SK-N-SH treated with all-trans-retinoic acid at 6 μM for 48 hours (cell line): ENCODE measurements around the gene GALNT11.
A peak's percentile ranks its signal among the peaks of the same experiment; 100 is the strongest.

Experiments
- ATAC-seq: fragments of 200-7000 bp; cut with Tn5 transposase; 3 replicates; pipeline ENCODE4 v1.9.1; 2020; ENCODE audit warnings: mild to moderate bottlenecking, moderate library complexity
- ARNTL ChIP-seq: fragments of 450-650 bp; formaldehyde crosslinking; IDR thresholded peaks from 2 replicates; pipeline ENCODE4 v1.5.0; 2020; ENCODE audit warnings: low read depth, mild to moderate bottlenecking, moderate library complexity, borderline replicate concordance
- BACH2 ChIP-seq: fragments of 250-450 bp; sonication (Bioruptor Pico); IDR thresholded peaks from 2 replicates; pipeline ENCODE4 v1.9.0; 2021; ENCODE audit warnings: mild to moderate bottlenecking, borderline replicate concordance
- ESRRG ChIP-seq: fragments of 250-450 bp; sonication (Bioruptor Pico); IDR thresholded peaks from 2 replicates; pipeline ENCODE4 v1.6.1; 2021; ENCODE audit warnings: mild to moderate bottlenecking
- PPARA ChIP-seq: fragments of 250-450 bp; sonication (Bioruptor Pico); IDR thresholded peaks from 2 replicates; pipeline ENCODE4 v1.5.0; 2020; ENCODE audit warnings: mild to moderate bottlenecking, borderline replicate concordance
- RARB ChIP-seq: fragments of 250-450 bp; sonication (Bioruptor Pico); IDR thresholded peaks from 2 replicates; pipeline ENCODE4 v1.8.0; 2021; ENCODE audit warnings: mild to moderate bottlenecking, moderate library complexity
- SNAI2 ChIP-seq: fragments of 250-450 bp; sonication (Bioruptor Pico); IDR thresholded peaks from 2 replicates; pipeline ENCODE4 v1.5.0; 2020; ENCODE audit warnings: mild to moderate bottlenecking, moderate library complexity
- TCF4 ChIP-seq: fragments of 250-450 bp; sonication (Bioruptor Pico); IDR thresholded peaks from 2 replicates; pipeline ENCODE4 v1.8.0; 2021; ENCODE audit warnings: mild to moderate bottlenecking, moderate library complexity, borderline replicate concordance
- TOX ChIP-seq: fragments of 250-450 bp; sonication (Bioruptor Pico); IDR thresholded peaks from 2 replicates; pipeline ENCODE4 v1.8.0; 2021; ENCODE audit warnings: mild to moderate bottlenecking, moderate library complexity, borderline replicate concordance
- ZFP3 ChIP-seq: fragments of 250-450 bp; sonication (Bioruptor Pico); IDR thresholded peaks from 2 replicates; pipeline ENCODE4 v1.5.0; 2020; ENCODE audit warnings: mild to moderate bottlenecking, moderate library complexity
- ZFP30 ChIP-seq: fragments of 450-650 bp; formaldehyde crosslinking; IDR thresholded peaks from 2 replicates; pipeline ENCODE4 v1.5.0; 2022; ENCODE audit warnings: mild to moderate bottlenecking, moderate library complexity
- ZNF565 ChIP-seq: fragments of 450-650 bp; formaldehyde crosslinking; conservative IDR thresholded peaks from 2 replicates; pipeline ENCODE4 v1.5.0; 2020; ENCODE audit warnings: low read depth, mild to moderate bottlenecking, moderate library complexity
- ZNF70 ChIP-seq: fragments of 450-650 bp; formaldehyde crosslinking; IDR thresholded peaks from 2 replicates; pipeline ENCODE4 v1.5.0; 2020; ENCODE audit warnings: mild to moderate bottlenecking, moderate library complexity
- TF ChIP-seq, protein P1 (sequence below): fragments of 250-450 bp; sonication (Bioruptor Pico); IDR thresholded peaks from 2 replicates; pipeline ENCODE4 v1.5.1; 2020; ENCODE audit warnings: low read depth, mild to moderate bottlenecking, moderate library complexity
- TF ChIP-seq, protein P2 (sequence below): fragments of 250-450 bp; sonication (Bioruptor Pico); IDR thresholded peaks from 2 replicates; pipeline ENCODE4 v1.8.0; 2020; ENCODE audit warnings: mild to moderate bottlenecking, moderate library complexity, borderline replicate concordance
- TF ChIP-seq, protein P3 (sequence below): fragments of 250-450 bp; sonication (Bioruptor Pico); IDR thresholded peaks from 2 replicates; pipeline ENCODE4 v1.5.1; 2021; ENCODE audit warnings: mild to moderate bottlenecking, moderate library complexity
- TF ChIP-seq, protein P4 (sequence below): fragments of 250-450 bp; sonication (Bioruptor Pico); IDR thresholded peaks from 2 replicates; pipeline ENCODE4 v1.5.0; 2020; ENCODE audit warnings: mild to moderate bottlenecking, moderate library complexity
- TF ChIP-seq, protein P5 (sequence below): fragments of 250-450 bp; sonication (Bioruptor Pico); IDR thresholded peaks from 2 replicates; pipeline ENCODE4 v1.8.0; 2021; ENCODE audit warnings: low read depth, mild to moderate bottlenecking, moderate library complexity, borderline replicate concordance

GALNT11 gene

DNA sequence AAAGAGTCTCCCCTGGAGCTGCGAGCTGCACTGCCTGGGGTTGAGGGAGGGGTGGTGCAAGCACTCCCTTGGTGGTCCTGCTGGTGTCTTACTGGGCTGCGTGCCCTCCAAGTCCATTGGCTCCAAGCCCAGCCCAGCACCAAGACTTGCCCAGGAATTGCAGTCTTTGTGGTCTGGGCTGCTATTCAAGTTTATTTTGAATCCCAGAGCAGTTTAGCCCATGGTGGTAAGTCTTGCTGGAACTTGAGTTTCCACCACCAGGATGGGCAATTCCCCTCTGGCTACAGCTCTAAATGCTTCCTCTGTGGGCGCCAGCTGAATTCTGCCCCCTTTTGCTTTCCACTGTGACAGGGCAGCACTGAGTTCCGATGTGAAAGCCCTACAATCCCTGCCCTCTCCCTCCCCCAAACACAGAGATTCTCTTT, 25.1 kb downstream of the GALNT11 start (continued):
- TF ChIP-seq, protein P1, sequence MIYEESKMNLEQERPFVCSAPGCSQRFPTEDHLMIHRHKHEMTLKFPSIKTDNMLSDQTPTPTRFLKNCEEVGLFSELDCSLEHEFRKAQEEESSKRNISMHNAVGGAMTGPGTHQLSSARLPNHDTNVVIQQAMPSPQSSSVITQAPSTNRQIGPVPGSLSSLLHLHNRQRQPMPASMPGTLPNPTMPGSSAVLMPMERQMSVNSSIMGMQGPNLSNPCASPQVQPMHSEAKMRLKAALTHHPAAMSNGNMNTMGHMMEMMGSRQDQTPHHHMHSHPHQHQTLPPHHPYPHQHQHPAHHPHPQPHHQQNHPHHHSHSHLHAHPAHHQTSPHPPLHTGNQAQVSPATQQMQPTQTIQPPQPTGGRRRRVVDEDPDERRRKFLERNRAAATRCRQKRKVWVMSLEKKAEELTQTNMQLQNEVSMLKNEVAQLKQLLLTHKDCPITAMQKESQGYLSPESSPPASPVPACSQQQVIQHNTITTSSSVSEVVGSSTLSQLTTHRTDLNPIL (CRISPR knock-in tag): no peak
- TF ChIP-seq, all 23 proteins: peak for 0

DNA sequence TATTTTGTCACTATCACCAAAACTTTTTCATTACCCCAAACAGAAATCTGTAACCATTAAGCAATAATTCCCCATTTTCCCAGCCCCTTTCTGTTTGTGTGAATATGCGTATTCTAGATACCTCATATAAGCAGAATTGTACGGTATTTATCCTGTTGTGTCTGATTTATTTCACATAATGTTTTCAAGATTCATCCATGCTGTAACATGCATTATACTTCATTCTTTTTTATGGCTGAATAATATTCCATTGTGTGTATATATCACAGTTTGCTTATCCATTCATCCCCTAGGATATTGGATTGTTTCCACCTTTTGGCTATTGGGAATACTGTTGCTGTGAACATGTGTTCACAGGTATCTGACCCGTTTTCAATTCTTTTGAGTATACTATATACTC, 26.5 kb downstream of the GALNT11 start:
- TF ChIP-seq, protein P2, sequence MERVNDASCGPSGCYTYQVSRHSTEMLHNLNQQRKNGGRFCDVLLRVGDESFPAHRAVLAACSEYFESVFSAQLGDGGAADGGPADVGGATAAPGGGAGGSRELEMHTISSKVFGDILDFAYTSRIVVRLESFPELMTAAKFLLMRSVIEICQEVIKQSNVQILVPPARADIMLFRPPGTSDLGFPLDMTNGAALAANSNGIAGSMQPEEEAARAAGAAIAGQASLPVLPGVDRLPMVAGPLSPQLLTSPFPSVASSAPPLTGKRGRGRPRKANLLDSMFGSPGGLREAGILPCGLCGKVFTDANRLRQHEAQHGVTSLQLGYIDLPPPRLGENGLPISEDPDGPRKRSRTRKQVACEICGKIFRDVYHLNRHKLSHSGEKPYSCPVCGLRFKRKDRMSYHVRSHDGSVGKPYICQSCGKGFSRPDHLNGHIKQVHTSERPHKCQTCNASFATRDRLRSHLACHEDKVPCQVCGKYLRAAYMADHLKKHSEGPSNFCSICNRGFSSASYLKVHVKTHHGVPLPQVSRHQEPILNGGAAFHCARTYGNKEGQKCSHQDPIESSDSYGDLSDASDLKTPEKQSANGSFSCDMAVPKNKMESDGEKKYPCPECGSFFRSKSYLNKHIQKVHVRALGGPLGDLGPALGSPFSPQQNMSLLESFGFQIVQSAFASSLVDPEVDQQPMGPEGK (CRISPR knock-in tag): no peak
- TF ChIP-seq ESRRG: no peak
- TF ChIP-seq SNAI2 (CRISPR knock-in tag): no peak
- no peak for TF ChIP-seq ZNF565 (CRISPR knock-in tag)
- no peak for TF ChIP-seq BACH2
- no peak for TF ChIP-seq ZFP30 (CRISPR knock-in tag)
- TF ChIP-seq, protein P1 (CRISPR knock-in tag): no peak
- TF ChIP-seq, protein P3, sequence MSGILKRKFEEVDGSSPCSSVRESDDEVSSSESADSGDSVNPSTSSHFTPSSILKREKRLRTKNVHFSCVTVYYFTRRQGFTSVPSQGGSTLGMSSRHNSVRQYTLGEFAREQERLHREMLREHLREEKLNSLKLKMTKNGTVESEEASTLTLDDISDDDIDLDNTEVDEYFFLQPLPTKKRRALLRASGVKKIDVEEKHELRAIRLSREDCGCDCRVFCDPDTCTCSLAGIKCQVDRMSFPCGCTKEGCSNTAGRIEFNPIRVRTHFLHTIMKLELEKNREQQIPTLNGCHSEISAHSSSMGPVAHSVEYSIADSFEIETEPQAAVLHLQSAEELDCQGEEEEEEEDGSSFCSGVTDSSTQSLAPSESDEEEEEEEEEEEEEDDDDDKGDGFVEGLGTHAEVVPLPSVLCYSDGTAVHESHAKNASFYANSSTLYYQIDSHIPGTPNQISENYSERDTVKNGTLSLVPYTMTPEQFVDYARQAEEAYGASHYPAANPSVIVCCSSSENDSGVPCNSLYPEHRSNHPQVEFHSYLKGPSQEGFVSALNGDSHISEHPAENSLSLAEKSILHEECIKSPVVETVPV: no peak
- no peak for TF ChIP-seq ZNF70 (CRISPR knock-in tag)
- no peak for TF ChIP-seq TOX (CRISPR knock-in tag)
- TF ChIP-seq, protein P4, sequence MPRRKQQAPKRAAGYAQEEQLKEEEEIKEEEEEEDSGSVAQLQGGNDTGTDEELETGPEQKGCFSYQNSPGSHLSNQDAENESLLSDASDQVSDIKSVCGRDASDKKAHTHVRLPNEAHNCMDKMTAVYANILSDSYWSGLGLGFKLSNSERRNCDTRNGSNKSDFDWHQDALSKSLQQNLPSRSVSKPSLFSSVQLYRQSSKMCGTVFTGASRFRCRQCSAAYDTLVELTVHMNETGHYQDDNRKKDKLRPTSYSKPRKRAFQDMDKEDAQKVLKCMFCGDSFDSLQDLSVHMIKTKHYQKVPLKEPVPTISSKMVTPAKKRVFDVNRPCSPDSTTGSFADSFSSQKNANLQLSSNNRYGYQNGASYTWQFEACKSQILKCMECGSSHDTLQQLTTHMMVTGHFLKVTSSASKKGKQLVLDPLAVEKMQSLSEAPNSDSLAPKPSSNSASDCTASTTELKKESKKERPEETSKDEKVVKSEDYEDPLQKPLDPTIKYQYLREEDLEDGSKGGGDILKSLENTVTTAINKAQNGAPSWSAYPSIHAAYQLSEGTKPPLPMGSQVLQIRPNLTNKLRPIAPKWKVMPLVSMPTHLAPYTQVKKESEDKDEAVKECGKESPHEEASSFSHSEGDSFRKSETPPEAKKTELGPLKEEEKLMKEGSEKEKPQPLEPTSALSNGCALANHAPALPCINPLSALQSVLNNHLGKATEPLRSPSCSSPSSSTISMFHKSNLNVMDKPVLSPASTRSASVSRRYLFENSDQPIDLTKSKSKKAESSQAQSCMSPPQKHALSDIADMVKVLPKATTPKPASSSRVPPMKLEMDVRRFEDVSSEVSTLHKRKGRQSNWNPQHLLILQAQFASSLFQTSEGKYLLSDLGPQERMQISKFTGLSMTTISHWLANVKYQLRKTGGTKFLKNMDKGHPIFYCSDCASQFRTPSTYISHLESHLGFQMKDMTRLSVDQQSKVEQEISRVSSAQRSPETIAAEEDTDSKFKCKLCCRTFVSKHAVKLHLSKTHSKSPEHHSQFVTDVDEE (CRISPR knock-in tag): no peak
- no peak for TF ChIP-seq ARNTL (CRISPR knock-in tag)
- TF ChIP-seq TCF4 (CRISPR knock-in tag): no peak
- TF ChIP-seq PPARA: no peak
- TF ChIP-seq RARB (CRISPR knock-in tag): no peak
- ATAC-seq: no peak

DNA sequence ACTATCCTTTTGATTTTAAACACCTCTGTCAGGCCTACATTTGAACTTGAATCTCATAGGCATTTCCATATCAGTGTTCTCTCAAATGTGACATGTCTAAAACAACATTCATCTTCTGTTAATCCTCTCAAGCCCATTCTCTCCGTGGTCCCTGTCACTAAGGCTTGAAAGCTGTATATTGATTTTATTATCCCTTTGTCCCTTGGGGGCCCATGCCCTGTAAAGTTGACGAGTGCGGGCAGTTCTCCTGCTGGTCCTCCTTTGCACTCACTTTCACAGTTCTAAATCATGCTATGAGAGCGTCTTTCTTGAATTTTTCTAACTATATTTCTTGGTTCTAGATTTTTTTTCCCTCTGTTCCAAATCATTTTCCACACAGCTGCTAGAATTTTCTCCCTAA, 27.3 kb downstream of the GALNT11 start:
- no peak for TF ChIP-seq ZFP3 (CRISPR knock-in tag)
- ATAC-seq: no peak

DNA sequence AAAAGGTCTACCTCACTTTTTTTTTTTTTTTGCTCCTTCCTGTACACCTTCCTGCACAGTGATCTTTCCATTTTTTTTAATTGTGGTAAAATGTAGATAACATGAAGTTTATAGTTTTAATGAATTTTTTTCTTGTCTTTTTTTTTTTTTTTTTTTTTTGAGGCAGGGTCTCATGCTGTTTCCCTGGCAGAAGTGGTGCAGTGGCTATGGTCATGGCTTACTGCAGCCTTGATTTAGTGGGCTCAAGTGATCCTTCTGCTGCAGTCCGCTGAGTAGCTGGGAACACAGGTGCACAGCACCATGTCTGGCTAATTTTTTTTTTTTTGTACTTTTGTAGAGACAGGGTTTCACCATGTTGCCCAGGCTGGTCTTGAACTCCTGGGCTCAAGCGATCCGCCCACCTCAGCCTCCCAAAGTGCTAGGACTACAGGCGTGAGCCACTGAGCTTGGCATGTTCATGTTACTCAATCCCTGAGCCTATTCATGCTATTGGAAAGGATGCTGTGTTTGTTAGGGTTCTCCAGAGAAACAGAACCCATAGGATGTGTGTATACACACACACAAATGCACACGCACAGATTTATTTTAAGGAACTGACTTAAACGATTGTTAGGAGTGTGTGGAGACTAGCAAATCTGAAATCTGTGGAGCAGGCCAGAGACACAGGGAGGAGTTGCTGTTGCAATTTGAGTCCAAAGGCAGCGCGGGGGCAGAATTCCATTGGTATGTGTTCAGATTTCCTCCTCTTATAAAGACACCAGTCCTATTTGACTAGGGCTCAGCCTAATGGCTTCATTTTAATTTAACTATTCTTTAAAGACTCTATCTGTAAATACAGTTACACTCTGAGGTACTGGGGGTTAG, 29.1 kb downstream of the GALNT11 start:
- ATAC-seq: peak; percentile 90
- TF ChIP-seq SNAI2 (CRISPR knock-in tag) (no peak), ZNF565 (CRISPR knock-in tag) (no peak), ZNF70 (CRISPR knock-in tag) (no peak)
- TF ChIP-seq, protein P4 (CRISPR knock-in tag): no peak
- TF ChIP-seq, protein P1 (CRISPR knock-in tag): no peak
- TF ChIP-seq, protein P5, sequence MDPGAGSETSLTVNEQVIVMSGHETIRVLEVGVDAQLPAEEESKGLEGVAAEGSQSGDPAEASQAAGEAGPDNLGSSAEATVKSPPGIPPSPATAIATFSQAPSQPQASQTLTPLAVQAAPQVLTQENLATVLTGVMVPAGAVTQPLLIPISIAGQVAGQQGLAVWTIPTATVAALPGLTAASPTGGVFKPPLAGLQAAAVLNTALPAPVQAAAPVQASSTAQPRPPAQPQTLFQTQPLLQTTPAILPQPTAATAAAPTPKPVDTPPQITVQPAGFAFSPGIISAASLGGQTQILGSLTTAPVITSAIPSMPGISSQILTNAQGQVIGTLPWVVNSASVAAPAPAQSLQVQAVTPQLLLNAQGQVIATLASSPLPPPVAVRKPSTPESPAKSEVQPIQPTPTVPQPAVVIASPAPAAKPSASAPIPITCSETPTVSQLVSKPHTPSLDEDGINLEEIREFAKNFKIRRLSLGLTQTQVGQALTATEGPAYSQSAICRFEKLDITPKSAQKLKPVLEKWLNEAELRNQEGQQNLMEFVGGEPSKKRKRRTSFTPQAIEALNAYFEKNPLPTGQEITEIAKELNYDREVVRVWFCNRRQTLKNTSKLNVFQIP (CRISPR knock-in tag): no peak
- TF ChIP-seq, protein P3: no peak
